COLO668 (cell line): Measurements from ENCODE around the gene TNPO2.
A peak's percentile ranks its signal among the peaks of the same experiment; 100 is the strongest.
"Not testable (repeated sequence)": the region's sequence is repeated elsewhere in the genome, so short reads cannot be mapped to it uniquely, and the experiment has no call there.

Experiments
- DNase-seq: peaks from one replicate; lab custom pipeline; 2025; ENCODE audit not compliant: unreplicated experiment; lab: John Stamatoyannopoulos, UW

The TNPO2 gene

GRCh38 chr19:12706332-12706718 lies 17.4 kb downstream of the TNPO2 start:
- DNase-seq = no peak

- DNase-seq = no peak
These were observed 17.9 kb downstream of the TNPO2 start for GRCh38 chr19:12705654-12706331.

GRCh38 chr19:12705169-12705568 lies 18.6 kb downstream of the TNPO2 start:
- DNase-seq = no peak

DNA sequence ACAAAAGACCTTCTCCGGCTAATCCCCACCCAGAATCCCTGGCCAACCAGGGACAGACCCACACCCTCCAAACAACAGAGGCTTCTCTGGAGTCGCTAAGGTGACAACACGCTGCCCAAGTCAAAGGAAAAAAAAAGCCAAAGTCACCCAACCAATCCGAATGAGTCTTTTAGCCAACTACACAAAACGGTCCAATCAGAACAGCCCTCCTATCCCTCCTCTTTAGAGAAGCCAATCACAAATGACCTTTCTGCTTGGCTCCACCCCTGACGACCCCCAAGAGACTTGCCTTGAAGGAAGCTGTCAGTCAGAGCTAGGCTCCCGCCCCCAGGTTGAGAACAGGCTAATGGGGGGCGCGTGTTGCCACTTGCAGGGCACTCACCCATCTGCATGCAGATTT lies 20.7 kb downstream of the TNPO2 start:
- DNase-seq = peak; percentile 6

GRCh38 chr19:12701596-12702282 lies 22.0 kb downstream of the TNPO2 start:
- no peak for DNase-seq

DNA sequence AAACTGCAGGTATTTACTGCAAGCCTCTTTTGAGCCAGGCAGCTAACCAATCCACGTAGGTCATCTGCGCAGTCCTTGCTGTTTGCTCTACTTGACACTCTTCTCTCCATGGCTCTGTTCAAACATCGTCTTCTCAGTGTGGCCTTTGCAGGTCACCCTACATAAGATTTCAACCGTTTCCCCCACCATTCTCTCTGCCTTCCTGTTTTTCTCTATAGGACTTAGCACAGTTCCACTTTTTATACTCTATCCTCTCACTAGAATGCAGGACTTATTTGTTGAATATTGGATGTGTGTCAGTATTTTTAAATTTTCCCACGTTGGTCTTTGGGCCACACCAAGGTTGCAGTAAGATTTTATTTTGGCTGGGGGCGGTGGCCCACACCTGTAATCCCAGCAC lies 25.6 kb downstream of the TNPO2 start:
- no peak for DNase-seq

DNA sequence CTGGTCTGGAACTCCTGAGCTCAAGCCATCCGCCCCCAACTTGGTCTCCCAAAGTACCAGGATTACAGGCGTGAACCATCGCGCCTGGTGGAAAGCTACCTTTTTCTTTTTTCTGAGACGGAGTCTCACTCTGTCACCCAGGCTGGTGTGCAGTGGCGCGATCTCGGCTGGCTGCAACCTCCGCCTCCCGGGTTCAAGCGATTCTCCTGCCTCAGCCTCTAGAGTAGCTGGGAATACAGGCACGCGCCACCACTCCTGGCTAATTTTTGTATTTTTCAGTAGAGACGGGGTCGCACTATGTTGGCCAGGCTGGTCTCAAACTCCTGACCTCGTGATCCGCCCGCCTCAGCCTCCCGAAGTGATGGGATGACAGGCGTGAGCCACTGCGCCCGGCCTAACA lies 26.3 kb downstream of the TNPO2 start:
- not testable (repeated sequence) for DNase-seq

- peak; percentile 94 for DNase-seq
These were observed 27.1 kb downstream of the TNPO2 start, which contains the start of gene FBXW9 for GRCh38 chr19:12696366-12697335. Gene FBXW9, minus strand, starts transcription at chr19:12696631. Its CDS starts 50 bp downstream, at chr19:12696581.

GRCh38 chr19:12695997-12696365 lies 27.8 kb downstream of the TNPO2 start:
- peak; percentile 37 for DNase-seq

GRCh38 chr19:12695514-12695913 lies 28.2 kb downstream of the TNPO2 start:
- no peak for DNase-seq

- DNase-seq = no peak
These were observed 28.6 kb downstream of the TNPO2 start for GRCh38 chr19:12695096-12695495.

GRCh38 chr19:12694641-12695040 lies 29.1 kb downstream of the TNPO2 start:
- DNase-seq = no peak

DNA sequence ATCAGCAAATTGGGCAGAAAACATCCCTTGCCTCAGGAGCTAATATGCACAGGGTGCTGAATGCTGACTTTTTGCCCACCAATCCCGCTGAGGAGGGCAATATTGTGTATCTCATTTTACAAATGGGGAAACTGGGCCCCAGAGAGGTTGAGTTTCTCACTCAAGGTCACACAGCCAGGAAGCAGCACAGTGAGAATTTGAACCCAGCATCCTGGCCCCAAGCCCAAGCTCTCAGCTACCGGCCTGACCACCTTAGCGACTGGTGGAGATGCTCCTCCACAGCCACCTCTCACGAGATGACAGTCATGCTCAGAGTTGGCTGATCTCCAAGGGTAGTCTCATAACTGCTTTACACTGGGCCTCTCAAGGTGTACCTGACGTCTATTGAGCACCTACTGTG lies 30.8 kb downstream of the TNPO2 start:
- DNase-seq = no peak

- no peak for DNase-seq
These were observed 34.0 kb downstream of the TNPO2 start for GRCh38 chr19:12689581-12690216.

DNA sequence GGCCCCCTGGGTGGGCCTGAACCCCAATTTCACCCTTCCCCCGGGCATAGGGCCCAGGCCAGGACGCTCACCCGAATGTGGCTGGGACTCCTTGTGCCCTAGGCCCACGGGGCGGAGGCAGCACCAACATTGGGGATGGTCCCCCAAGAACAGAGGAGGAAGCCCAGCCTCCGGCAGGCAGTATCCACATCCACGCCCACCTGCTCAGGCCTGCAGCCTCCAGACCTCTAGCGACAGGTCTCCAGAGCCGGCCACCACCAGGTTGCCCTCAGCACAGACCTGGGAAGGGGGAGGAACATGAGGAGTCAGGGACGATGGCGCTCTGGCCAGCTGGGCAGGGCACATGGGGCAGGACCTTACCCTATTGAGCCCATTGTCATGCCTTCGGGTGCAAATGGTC lies 34.7 kb downstream of the TNPO2 start:
- DNase-seq = no peak

- DNase-seq = no peak
These were observed 36.1 kb downstream of the TNPO2 start, which contains the start of gene GNG14 for GRCh38 chr19:12687496-12688196. Gene GNG14, plus strand, starts transcription at chr19:12687998. Its CDS starts 51 bp downstream, at chr19:12688049.

DNA sequence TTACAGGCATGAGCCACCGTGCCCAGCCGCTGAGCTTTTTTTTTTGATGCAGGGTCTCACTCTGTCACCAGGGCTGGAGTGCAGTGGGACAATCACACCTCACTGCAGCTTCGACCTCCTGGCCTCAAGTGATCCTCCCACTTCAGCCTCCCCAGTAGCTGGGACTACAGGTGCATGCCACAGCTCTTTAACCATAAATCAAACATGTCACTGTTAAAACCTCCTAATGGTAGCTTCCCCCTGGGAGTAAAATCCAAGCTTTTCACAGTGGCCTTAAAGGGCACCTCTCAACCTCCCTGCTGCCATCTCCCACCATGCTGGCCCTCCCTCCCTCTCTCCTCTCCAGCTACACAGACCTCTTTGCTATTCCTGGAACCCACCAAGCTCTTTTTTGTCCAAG lies 37.9 kb downstream of the TNPO2 start:
- no peak for DNase-seq

GRCh38 chr19:12681074-12681987 lies 42.4 kb downstream of the TNPO2 start, which contains the start of gene DHPS:
Gene DHPS, minus strand, starts transcription at chr19:12681880. Its CDS starts 114 bp downstream, at chr19:12681766.
- peak; percentile 95 for DNase-seq

- no peak for DNase-seq
These were observed 43.7 kb downstream of the TNPO2 start for GRCh38 chr19:12680034-12680433.
